GM23338 (cell line): ENCODE measurements around the gene NRP1. TPM values are rescaled to one million over a fixed set of nuclear protein-coding genes. Genes with fewer than 3 reads are reported as not detected.

Experiments used
- ATAC-seq: fragments of 200-7000 bp; cut with Tn5 transposase; 3 replicates; pipeline ENCODE4 v1.9.1; 2020
- DNase-seq: peaks from one replicate; pipeline ENCODE4 v3.0.0-alpha.2; 2015; ENCODE audit warnings: low spot score
- H2AFZ ChIP-seq: fragments of 200-600 bp; sonication (generic); 2 replicates; pipeline ENCODE4 v1.8.0; 2016; ENCODE audit warnings: antibody characterized with exemption, mild to moderate bottlenecking, moderate library complexity
- H3F3A ChIP-seq: fragments of 200-600 bp; sonication (generic); replicated peaks from 2 replicates; pipeline ENCODE4 v1.8.0; 2017; ENCODE audit warnings: antibody characterized with exemption, mixed run types, low read depth
- H3K27ac ChIP-seq: fragments of 200-600 bp; sonication (generic); 2 replicates; pipeline ENCODE4 v1.6.1; 2016; ENCODE audit warnings: low read depth
- H3K27me3 ChIP-seq: fragments of 200-600 bp; sonication (generic); 2 replicates; pipeline ENCODE4 v1.8.0; 2016; ENCODE audit warnings: mild to moderate bottlenecking, mixed run types, moderate library complexity; ENCODE audit not compliant: insufficient read depth
- H3K36me3 ChIP-seq: fragments of 200-600 bp; sonication (generic); 2 replicates; pipeline ENCODE4 v1.8.0; 2016; ENCODE audit warnings: mild to moderate bottlenecking; ENCODE audit not compliant: insufficient read depth
- H3K4me1 ChIP-seq: fragments of 200-600 bp; sonication (generic); 2 replicates; pipeline ENCODE4 v1.8.0; 2016; ENCODE audit warnings: mild to moderate bottlenecking, moderate library complexity; ENCODE audit not compliant: insufficient read depth
- H3K4me2 ChIP-seq: fragments of 200-600 bp; sonication (generic); 2 replicates; pipeline ENCODE4 v1.7.1; 2017; ENCODE audit warnings: mixed run types
- H3K4me3 ChIP-seq: fragments of 200-600 bp; sonication (generic); 2 replicates; pipeline ENCODE4 v1.6.1; 2016; ENCODE audit warnings: mixed run types
- H3K79me2 ChIP-seq: fragments of 200-600 bp; sonication (generic); replicated peaks from 2 replicates; pipeline ENCODE4 v1.8.0; 2017; ENCODE audit warnings: mild to moderate bottlenecking; ENCODE audit not compliant: insufficient read depth
- H3K9me2 ChIP-seq: fragments of 200-600 bp; sonication (generic); 2 replicates; pipeline ENCODE4 v1.8.0; 2017; ENCODE audit not compliant: insufficient read depth
- H4K20me1 ChIP-seq: fragments of 200-600 bp; sonication (generic); replicated peaks from 2 replicates; pipeline ENCODE4 v1.8.0; 2017; ENCODE audit warnings: mild to moderate bottlenecking; ENCODE audit not compliant: insufficient read depth
- H3K27ac Mint-ChIP-seq: 2 replicates; pipeline ENCODE4 v1.8.0; 2020; ENCODE audit warnings: inconsistent platforms, mild to moderate bottlenecking, moderate library complexity, mixed read lengths
- H3K27me3 Mint-ChIP-seq: 3 replicates; pipeline ENCODE4 v1.8.0; 2022; ENCODE audit warnings: low read depth, mild to moderate bottlenecking, moderate library complexity, mixed read lengths, inconsistent platforms; ENCODE audit not compliant: insufficient read depth, poor library complexity
- H3K36me3 Mint-ChIP-seq: 3 replicates; pipeline ENCODE4 v1.8.0; 2021; ENCODE audit warnings: low read depth, mild to moderate bottlenecking, inconsistent platforms, moderate library complexity, mixed read lengths
- H3K4me1 Mint-ChIP-seq: 3 replicates; pipeline ENCODE4 v1.8.0; 2020; ENCODE audit warnings: mild to moderate bottlenecking, inconsistent platforms, mixed read lengths
- H3K4me3 Mint-ChIP-seq: 3 replicates; pipeline ENCODE4 v1.8.0; 2021; ENCODE audit warnings: moderate library complexity, mild to moderate bottlenecking, inconsistent platforms, mixed read lengths
- H3K9me3 Mint-ChIP-seq: 3 replicates; pipeline ENCODE4 v1.8.0; 2020; ENCODE audit warnings: moderate library complexity, mild to moderate bottlenecking, inconsistent platforms, mixed read lengths
- CREB1 ChIP-seq: fragments of 250-450 bp; sonication (Bioruptor Pico); IDR thresholded peaks from 2 replicates; pipeline ENCODE4 v1.5.0; 2020; ENCODE audit warnings: low read depth, mild to moderate bottlenecking, moderate library complexity
- EZH2 ChIP-seq: fragments of 200-600 bp; sonication (generic); IDR thresholded peaks from one replicate; pipeline ENCODE4 v1.8.0; 2017; ENCODE audit warnings: antibody characterized with exemption, mild to moderate bottlenecking, low read depth; ENCODE audit not compliant: unreplicated experiment
- EZH2phosphoT487 ChIP-seq: fragments of 200-600 bp; sonication (generic); IDR thresholded peaks from one replicate; pipeline ENCODE4 v1.8.1; 2018; ENCODE audit warnings: antibody characterized with exemption; ENCODE audit not compliant: unreplicated experiment
- JUNB ChIP-seq: IDR thresholded peaks from one replicate; pipeline ENCODE4 v1.6.1; 2016; ENCODE audit warnings: antibody characterized with exemption; ENCODE audit not compliant: unreplicated experiment
- NANOG ChIP-seq: IDR thresholded peaks from 2 replicates; pipeline ENCODE4 v1.6.1; 2016; ENCODE audit warnings: antibody characterized with exemption, borderline replicate concordance
- POLR2AphosphoS5 ChIP-seq: IDR thresholded peaks from 2 replicates; pipeline ENCODE4 v1.6.1; 2016; ENCODE audit warnings: antibody characterized with exemption, low read depth
- STAT1 ChIP-seq: IDR thresholded peaks from one replicate; pipeline ENCODE4 v1.6.1; 2016; ENCODE audit warnings: antibody characterized with exemption; ENCODE audit not compliant: unreplicated experiment
- ZNF114 ChIP-seq: fragments of 250-450 bp; sonication (Bioruptor Pico); IDR thresholded peaks from 2 replicates; pipeline ENCODE4 v1.5.0; 2020; ENCODE audit warnings: mild to moderate bottlenecking, moderate library complexity
- ZNF331 ChIP-seq: fragments of 250-450 bp; sonication (Bioruptor Pico); IDR thresholded peaks from 2 replicates; pipeline ENCODE4 v1.5.0; 2020; ENCODE audit warnings: low read depth, mild to moderate bottlenecking, moderate library complexity
- polyA plus RNA-seq: library from polyadenylated mRNA; unstranded; fragments of >200 nt; fragmentation: Nextera tagmentation; extraction: Ambion mirVana; gene quantifications from 2 replicates; pipeline ENCODE4 v1.2.1, GENCODE V29; 2016
- total RNA-seq: library from RNA; depleted of rRNA; stranded (reverse); fragments of >200 nt; shearing (Covaris generic); gene quantifications from 2 replicates; pipeline ENCODE4 v1.2.3, GENCODE V29; 2014
- TF ChIP-seq, protein P1 (sequence below), 2 experiments: fragments of 200-600 bp in 1 of 2; sonication (generic) in 1 of 2; conservative IDR thresholded peaks; 2 replicates each; pipeline versions ENCODE4 v1.5.1 to v1.6.1; 2016 to 2017; ENCODE audit warnings: antibody characterized with exemption in 2 of 2, low read depth in 2 of 2, mild to moderate bottlenecking in 2 of 2, moderate library complexity in 1 of 2
- TF ChIP-seq, protein P2 (sequence below): IDR thresholded peaks from 2 replicates; pipeline ENCODE4 v1.6.1; 2016; ENCODE audit warnings: antibody characterized with exemption
- TF ChIP-seq, protein P3 (sequence below): fragments of 250-450 bp; sonication (Bioruptor Pico); IDR thresholded peaks from 2 replicates; pipeline ENCODE4 v1.5.0; 2020; ENCODE audit warnings: mild to moderate bottlenecking, moderate library complexity
- TF ChIP-seq, protein P4 (sequence below): IDR thresholded peaks from one replicate; pipeline ENCODE4 v1.6.1; 2018; ENCODE audit warnings: antibody characterized with exemption; ENCODE audit not compliant: unreplicated experiment

Gene NRP1
- total and polyA plus RNA-seq, 2 experiments from 2014 or later, result 2.9 to 3.5 TPM

DNA sequence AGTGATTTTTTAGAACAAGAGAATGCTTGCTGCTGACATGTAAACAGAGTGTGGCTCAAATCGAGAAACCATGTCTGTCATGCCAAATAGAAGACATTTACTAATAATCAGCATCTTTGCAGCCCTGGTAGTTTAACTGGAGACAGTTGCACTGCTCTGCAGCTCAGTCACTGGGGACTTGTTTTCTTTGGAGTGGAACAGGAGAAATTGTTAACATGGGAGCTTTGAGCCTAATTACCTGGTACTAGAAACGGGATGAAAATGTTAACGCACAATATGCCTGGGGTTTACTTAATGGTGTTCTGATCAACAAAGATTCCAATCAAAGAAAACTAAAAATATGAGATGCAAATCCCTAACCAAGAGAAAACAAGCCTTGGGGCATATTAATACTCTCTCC, 153.5 kb downstream of the NRP1 start (continued):
- TF ChIP-seq ZNF331 (CRISPR knock-in tag), result no peak
- TF ChIP-seq EZH2phosphoT487, result no peak

DNA sequence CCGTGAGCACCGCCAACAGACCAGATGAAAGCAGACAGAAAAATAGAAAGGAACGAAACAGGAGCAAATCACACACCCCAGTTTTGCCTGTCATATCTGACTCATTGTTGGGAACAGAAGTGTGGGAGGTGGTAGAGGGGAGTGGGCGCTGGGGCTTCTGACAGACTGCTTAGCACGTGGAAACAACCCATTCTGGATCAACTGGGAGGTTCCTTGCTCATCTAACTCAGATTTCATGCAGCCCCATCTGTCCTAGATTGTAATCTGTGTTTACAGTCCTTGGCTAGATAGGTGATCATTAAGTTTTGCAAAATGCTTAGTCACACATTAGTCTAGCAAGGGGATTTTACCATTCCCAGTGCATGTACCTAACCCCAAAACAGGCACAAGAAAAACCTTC, 154.1 kb downstream of the NRP1 start:
- H3K36me3 ChIP-seq, result no peaks in the 10 kb centered on the region
- Mint-ChIP-seq H3K36me3 (no peaks in the 10 kb centered on the region), H3K4me1 (peaks cover 12% of the 10 kb centered on the region), H3K9me3 (no peaks in the 10 kb centered on the region; the same call in 2 of the 3 replicates), H3K27ac (no peak overlapping the region), H3K27me3 (no peaks in the 10 kb centered on the region), H3K4me3 (no peak overlapping the region)
- H3K4me1 ChIP-seq, result peaks cover 11% of the 10 kb centered on the region
- no peaks in the 10 kb centered on the region for H3F3A ChIP-seq
- no peak for TF ChIP-seq JUNB
- TF ChIP-seq, protein P1, sequence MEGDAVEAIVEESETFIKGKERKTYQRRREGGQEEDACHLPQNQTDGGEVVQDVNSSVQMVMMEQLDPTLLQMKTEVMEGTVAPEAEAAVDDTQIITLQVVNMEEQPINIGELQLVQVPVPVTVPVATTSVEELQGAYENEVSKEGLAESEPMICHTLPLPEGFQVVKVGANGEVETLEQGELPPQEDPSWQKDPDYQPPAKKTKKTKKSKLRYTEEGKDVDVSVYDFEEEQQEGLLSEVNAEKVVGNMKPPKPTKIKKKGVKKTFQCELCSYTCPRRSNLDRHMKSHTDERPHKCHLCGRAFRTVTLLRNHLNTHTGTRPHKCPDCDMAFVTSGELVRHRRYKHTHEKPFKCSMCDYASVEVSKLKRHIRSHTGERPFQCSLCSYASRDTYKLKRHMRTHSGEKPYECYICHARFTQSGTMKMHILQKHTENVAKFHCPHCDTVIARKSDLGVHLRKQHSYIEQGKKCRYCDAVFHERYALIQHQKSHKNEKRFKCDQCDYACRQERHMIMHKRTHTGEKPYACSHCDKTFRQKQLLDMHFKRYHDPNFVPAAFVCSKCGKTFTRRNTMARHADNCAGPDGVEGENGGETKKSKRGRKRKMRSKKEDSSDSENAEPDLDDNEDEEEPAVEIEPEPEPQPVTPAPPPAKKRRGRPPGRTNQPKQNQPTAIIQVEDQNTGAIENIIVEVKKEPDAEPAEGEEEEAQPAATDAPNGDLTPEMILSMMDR (conservative IDR thresholded peaks at IDR 0.05; ENCODE audit: low read depth in 2 of 2), result no peak
- TF ChIP-seq, protein P2, sequence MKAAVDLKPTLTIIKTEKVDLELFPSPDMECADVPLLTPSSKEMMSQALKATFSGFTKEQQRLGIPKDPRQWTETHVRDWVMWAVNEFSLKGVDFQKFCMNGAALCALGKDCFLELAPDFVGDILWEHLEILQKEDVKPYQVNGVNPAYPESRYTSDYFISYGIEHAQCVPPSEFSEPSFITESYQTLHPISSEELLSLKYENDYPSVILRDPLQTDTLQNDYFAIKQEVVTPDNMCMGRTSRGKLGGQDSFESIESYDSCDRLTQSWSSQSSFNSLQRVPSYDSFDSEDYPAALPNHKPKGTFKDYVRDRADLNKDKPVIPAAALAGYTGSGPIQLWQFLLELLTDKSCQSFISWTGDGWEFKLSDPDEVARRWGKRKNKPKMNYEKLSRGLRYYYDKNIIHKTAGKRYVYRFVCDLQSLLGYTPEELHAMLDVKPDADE, result no peak
- no peak for TF ChIP-seq EZH2
- TF ChIP-seq, protein P3, sequence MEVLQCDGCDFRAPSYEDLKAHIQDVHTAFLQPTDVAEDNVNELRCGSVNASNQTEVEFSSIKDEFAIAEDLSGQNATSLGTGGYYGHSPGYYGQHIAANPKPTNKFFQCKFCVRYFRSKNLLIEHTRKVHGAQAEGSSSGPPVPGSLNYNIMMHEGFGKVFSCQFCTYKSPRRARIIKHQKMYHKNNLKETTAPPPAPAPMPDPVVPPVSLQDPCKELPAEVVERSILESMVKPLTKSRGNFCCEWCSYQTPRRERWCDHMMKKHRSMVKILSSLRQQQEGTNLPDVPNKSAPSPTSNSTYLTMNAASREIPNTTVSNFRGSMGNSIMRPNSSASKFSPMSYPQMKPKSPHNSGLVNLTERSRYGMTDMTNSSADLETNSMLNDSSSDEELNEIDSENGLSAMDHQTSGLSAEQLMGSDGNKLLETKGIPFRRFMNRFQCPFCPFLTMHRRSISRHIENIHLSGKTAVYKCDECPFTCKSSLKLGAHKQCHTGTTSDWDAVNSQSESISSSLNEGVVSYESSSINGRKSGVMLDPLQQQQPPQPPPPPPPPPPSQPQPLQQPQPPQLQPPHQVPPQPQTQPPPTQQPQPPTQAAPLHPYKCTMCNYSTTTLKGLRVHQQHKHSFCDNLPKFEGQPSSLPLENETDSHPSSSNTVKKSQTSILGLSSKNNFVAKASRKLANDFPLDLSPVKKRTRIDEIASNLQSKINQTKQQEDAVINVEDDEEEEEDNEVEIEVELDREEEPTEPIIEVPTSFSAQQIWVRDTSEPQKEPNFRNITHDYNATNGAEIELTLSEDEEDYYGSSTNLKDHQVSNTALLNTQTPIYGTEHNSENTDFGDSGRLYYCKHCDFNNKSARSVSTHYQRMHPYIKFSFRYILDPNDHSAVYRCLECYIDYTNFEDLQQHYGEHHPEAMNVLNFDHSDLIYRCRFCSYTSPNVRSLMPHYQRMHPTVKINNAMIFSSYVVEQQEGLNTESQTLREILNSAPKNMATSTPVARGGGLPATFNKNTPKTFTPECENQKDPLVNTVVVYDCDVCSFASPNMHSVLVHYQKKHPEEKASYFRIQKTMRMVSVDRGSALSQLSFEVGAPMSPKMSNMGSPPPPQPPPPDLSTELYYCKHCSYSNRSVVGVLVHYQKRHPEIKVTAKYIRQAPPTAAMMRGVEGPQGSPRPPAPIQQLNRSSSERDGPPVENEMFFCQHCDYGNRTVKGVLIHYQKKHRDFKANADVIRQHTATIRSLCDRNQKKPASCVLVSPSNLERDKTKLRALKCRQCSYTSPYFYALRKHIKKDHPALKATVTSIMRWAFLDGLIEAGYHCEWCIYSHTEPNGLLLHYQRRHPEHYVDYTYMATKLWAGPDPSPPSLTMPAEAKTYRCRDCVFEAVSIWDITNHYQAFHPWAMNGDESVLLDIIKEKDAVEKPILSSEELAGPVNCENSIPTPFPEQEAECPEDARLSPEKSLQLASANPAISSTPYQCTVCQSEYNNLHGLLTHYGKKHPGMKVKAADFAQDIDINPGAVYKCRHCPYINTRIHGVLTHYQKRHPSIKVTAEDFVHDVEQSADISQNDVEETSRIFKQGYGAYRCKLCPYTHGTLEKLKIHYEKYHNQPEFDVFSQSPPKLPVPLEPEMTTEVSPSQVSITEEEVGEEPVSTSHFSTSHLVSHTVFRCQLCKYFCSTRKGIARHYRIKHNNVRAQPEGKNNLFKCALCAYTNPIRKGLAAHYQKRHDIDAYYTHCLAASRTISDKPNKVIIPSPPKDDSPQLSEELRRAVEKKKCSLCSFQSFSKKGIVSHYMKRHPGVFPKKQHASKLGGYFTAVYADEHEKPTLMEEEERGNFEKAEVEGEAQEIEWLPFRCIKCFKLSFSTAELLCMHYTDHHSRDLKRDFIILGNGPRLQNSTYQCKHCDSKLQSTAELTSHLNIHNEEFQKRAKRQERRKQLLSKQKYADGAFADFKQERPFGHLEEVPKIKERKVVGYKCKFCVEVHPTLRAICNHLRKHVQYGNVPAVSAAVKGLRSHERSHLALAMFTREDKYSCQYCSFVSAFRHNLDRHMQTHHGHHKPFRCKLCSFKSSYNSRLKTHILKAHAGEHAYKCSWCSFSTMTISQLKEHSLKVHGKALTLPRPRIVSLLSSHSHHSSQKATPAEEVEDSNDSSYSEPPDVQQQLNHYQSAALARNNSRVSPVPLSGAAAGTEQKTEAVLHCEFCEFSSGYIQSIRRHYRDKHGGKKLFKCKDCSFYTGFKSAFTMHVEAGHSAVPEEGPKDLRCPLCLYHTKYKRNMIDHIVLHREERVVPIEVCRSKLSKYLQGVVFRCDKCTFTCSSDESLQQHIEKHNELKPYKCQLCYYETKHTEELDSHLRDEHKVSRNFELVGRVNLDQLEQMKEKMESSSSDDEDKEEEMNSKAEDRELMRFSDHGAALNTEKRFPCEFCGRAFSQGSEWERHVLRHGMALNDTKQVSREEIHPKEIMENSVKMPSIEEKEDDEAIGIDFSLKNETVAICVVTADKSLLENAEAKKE (CRISPR knock-in tag), result no peak
- no peak for TF ChIP-seq ZNF331 (CRISPR knock-in tag)
- no peak for TF ChIP-seq NANOG
- TF ChIP-seq POLR2AphosphoS5, result no peak
- no peak for TF ChIP-seq STAT1
- TF ChIP-seq, protein P4, sequence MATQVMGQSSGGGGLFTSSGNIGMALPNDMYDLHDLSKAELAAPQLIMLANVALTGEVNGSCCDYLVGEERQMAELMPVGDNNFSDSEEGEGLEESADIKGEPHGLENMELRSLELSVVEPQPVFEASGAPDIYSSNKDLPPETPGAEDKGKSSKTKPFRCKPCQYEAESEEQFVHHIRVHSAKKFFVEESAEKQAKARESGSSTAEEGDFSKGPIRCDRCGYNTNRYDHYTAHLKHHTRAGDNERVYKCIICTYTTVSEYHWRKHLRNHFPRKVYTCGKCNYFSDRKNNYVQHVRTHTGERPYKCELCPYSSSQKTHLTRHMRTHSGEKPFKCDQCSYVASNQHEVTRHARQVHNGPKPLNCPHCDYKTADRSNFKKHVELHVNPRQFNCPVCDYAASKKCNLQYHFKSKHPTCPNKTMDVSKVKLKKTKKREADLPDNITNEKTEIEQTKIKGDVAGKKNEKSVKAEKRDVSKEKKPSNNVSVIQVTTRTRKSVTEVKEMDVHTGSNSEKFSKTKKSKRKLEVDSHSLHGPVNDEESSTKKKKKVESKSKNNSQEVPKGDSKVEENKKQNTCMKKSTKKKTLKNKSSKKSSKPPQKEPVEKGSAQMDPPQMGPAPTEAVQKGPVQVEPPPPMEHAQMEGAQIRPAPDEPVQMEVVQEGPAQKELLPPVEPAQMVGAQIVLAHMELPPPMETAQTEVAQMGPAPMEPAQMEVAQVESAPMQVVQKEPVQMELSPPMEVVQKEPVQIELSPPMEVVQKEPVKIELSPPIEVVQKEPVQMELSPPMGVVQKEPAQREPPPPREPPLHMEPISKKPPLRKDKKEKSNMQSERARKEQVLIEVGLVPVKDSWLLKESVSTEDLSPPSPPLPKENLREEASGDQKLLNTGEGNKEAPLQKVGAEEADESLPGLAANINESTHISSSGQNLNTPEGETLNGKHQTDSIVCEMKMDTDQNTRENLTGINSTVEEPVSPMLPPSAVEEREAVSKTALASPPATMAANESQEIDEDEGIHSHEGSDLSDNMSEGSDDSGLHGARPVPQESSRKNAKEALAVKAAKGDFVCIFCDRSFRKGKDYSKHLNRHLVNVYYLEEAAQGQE, result no peak
- no peak for TF ChIP-seq CREB1 (CRISPR knock-in tag)
- TF ChIP-seq ZNF114, result no peak
- no peak for TF ChIP-seq EZH2phosphoT487
- no peak overlapping the region for H3K4me2 ChIP-seq
- H4K20me1 ChIP-seq, result no peaks in the 10 kb centered on the region
- H2AFZ ChIP-seq, result no peak overlapping the region
- no peak for ATAC-seq
- no peaks in the 10 kb centered on the region for H3K79me2 ChIP-seq
- no peak overlapping the region for H3K4me3 ChIP-seq
- no peaks in the 10 kb centered on the region for H3K9me2 ChIP-seq
- H3K27ac ChIP-seq, result no peak overlapping the region
- no peaks in the 10 kb centered on the region for H3K27me3 ChIP-seq
- no peak for DNase-seq
